ENCODE results near the gene ZNF552.

DNA sequence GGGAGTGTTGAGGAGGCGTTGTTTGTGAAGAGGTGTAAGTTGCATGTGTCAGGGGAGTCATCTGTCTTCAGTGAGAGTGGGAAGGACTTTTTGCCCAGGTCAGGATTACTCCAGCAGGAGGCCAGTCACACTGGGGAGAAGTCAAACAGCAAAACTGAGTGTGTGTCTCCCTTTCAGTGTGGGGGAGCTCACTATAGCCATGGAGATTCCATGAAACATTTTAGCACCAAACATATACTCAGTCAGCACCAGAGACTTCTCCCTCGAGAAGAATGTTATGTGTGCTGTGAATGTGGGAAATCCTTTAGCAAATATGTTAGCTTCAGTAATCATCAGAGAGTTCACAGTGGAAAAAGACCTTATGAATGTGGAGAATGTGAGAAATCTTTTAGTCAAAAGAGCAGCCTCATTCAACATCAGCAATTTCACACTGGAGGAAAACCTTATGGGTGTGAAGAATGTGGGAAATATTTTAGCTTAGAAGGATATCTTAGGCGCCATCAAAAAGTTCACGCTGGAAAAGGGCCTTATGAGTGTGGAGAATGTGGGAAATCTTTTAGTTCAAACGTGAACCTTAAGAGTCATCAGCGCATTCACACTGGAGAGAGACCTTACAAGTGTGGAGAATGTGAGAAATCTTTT, 26.5 kb upstream of the ZNF552 start:
- TF ChIP-seq POLR2A (IDR thresholded peaks at IDR 0.05; ENCODE audit: low read length) (no peak), GATA1 (IDR thresholded peaks at IDR 0.05; ENCODE audit: low read depth, low read length) (no peak)
